ENCODE data around the gene CHCHD6. TPM values are rescaled to one million over a fixed set of nuclear protein-coding genes. Genes with fewer than 3 reads are reported as not detected.

Gene CHCHD6
- total RNA-seq, 4 donors from 2014 or later, result 2.0 to 11.5 (median 10.0) TPM

- TF ChIP-seq CTCF (IDR thresholded peaks at IDR 0.05; ENCODE audit: low read depth), result no peak
These were observed 228.3 kb downstream of the CHCHD6 start for GRCh38 chr3:126932188-126932931.

DNA sequence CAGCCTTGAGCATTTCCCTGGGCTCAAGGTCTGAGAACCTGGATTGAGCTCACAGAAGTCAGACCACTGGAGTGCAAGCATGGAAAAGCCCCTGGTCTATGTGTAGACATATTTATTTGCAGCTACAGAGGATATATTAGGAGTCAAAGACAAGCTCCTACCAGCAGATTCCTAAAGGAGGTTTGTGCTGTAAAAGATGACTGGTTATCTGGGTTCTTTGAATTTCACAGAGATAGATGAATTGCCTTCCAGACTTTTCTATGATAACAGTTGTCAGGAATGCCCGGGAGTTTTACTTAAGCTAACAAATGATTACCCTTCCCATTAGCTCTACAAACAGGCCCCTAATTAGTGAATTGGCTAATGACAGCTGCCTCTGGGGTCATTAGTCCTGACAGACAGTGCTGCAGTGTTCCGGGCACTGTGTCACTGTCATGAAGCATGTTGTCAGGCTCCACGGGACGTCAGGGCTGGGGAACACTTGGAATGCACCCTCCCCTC lies 230.0 kb downstream of the CHCHD6 start:
- TF ChIP-seq CTCF (IDR thresholded peaks at IDR 0.05; ENCODE audit: low read depth), result no peak

DNA sequence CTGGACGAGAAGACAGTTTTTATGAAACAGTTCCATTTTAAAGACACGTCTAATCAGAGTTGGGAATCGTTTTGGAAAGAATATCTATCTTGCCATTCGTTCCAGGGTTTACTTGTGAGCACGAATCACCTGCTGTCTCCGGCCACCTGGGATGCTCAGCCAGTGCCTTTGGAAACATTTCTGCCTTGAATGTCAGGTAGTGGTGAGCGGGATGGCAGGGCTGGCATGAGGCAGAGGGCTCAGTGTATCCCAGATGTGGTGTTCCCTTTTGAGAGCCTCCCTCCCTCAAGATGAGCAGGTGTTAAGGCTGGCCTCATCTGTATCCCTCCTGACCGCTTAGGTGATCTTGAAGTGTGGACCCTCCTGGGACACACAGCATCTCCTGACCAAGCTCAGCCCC lies 231.0 kb downstream of the CHCHD6 start:
- no peak for TF ChIP-seq CTCF (IDR thresholded peaks at IDR 0.05; ENCODE audit: low read depth)

DNA sequence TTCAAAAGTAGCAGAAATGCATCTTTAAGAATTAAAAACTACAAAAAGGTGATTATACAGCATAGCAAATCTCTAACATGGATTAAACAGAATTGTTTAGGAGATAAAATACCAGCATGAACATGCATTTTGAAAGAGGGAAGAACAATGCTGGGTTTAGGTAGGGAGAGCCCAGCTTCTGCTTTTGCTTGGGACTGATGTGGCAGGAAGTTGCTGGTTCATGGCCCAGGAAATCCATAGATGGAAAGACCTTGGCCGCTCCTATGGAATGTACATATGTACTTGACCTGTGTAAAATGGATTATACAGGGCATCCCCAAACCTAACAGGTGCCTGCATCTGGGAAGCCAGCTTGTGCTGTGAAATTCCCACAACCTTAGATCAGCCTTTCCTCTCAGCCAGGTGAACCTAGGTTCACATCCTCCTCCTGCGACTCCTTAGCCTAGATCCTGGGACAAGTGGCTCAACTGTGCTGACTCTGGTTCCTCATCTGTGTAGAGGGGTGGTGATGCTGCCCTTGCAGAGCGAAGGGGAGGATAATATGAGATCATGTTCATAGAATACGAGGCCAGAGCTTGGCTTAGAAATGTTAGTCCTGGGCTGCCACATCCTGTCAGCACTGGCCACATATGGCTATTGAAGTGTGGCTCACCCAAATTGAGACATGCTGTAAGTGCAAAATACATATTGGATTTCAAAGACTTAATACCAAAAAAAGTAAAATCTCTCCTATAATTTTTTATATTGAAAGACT lies 231.9 kb downstream of the CHCHD6 start:
- TF ChIP-seq CTCF (IDR thresholded peaks at IDR 0.05; ENCODE audit: low read depth), result no peak

GRCh38 chr3:126936853-126937425 lies 232.9 kb downstream of the CHCHD6 start:
- TF ChIP-seq CTCF (IDR thresholded peaks at IDR 0.05; ENCODE audit: low read depth), result no peak

DNA sequence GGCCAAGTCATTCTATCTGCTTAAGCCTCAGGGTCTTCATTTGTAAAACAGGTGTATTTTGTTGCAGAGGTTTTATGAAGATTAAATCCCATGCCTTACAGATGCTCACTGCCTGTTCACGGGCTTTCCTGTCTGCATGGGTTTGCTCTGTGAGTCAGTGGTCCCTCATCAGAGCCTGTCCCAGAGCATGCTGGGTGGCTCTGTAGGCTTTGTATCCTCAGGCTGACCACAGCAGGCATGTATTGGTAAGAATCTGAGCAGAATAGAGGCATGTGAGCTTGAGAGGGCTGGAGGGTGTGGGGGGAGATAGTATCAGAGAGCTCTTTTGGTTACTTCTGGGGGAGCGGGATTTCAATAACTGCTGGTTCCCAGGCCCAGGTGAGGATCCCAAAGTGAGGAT lies 233.5 kb downstream of the CHCHD6 start:
- no peak for TF ChIP-seq CTCF (IDR thresholded peaks at IDR 0.05; ENCODE audit: low read depth)

- TF ChIP-seq CTCF (IDR thresholded peaks at IDR 0.05; ENCODE audit: low read depth), result no peak
These were observed 233.9 kb downstream of the CHCHD6 start for GRCh38 chr3:126937973-126938372.
